Mesothelial cell of epicardium (in vitro differentiated cells): ENCODE data around the gene SLC5A8. TPM values are rescaled to one million over a fixed set of nuclear protein-coding genes. Genes with fewer than 3 reads are reported as not detected.

ENCODE experiments used
- DNase-seq, 2 experiments: peaks; one replicate each; pipeline ENCODE4 v3.0.0; 2021; ENCODE audit warnings: low spot score in 2 of 2; ENCODE audit not compliant: unreplicated experiment in 2 of 2
- H3K27ac Mint-ChIP-seq: 2 replicates; pipeline ENCODE4 v1.8.0; 2021; ENCODE audit warnings: mixed read lengths
- H3K27me3 Mint-ChIP-seq: 2 replicates; pipeline ENCODE4 v1.8.0; 2021; ENCODE audit warnings: low read depth, mixed read lengths
- H3K36me3 Mint-ChIP-seq: 2 replicates; pipeline ENCODE4 v1.8.0; 2021; ENCODE audit warnings: mixed read lengths
- H3K4me1 Mint-ChIP-seq: 2 replicates; pipeline ENCODE4 v1.8.0; 2021; ENCODE audit warnings: mixed read lengths
- H3K4me3 Mint-ChIP-seq: 2 replicates; pipeline ENCODE4 v1.8.0; 2021; ENCODE audit warnings: mild to moderate bottlenecking, moderate library complexity, mixed read lengths
- H3K9me3 Mint-ChIP-seq: 2 replicates; pipeline ENCODE4 v1.8.0; 2021; ENCODE audit warnings: mixed read lengths
- CTCF ChIP-seq: fragments of 200-600 bp; sonication (generic); IDR thresholded peaks from one replicate; pipeline ENCODE4 v1.5.0; 2021; ENCODE audit warnings: antibody characterized with exemption; ENCODE audit not compliant: unreplicated experiment
- total RNA-seq: library from RNA; stranded (reverse); gene quantifications from 3 replicates; pipeline ENCODE4 v1.2.1, GENCODE V29; 2021

The SLC5A8 gene
- total RNA-seq, 1 donor from 2014 or later, result not detected

- no peak for DNase-seq
- TF ChIP-seq CTCF, result no peak
- no peak overlapping the region for H3K4me3 Mint-ChIP-seq
- H3K27ac Mint-ChIP-seq, result no peak overlapping the region
- H3K9me3 Mint-ChIP-seq, result peaks cover 15% of the 10 kb centered on the region
- H3K36me3 Mint-ChIP-seq, result no peaks in the 10 kb centered on the region
- H3K27me3 Mint-ChIP-seq, result peaks cover 20% of the 10 kb centered on the region
- H3K4me1 Mint-ChIP-seq, result no peaks in the 10 kb centered on the region
These were observed 11.3 kb upstream of the SLC5A8 start for GRCh38 chr12:101221301-101221700.

DNA sequence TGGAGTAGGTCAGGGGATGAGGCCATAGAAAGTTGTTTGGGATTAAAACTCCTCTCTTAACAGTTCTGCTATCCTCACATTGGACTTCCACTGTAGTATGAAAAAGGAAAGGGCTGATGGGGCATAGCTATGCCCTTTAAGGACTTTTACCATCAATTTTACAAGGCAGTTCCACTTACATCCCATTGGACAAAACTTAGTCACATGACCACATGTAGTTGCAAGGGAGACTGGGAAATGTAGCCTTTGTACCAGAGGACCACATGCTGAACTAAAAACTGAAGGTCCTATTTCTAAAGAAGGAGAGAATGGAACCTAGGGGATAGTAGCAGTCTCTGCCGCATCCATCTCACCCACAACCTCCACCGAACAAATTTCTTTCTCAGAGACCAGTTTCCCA lies 6.8 kb upstream of the SLC5A8 start:
- no peaks in the 10 kb centered on the region for H3K36me3 Mint-ChIP-seq
- TF ChIP-seq CTCF, result no peak
- peaks cover 11% of the 10 kb centered on the region for H3K27me3 Mint-ChIP-seq
- no peak overlapping the region for H3K27ac Mint-ChIP-seq
- DNase-seq, result no peak
- H3K4me1 Mint-ChIP-seq, result no peaks in the 10 kb centered on the region
- H3K4me3 Mint-ChIP-seq, result no peak overlapping the region
- peaks cover 31% of the 10 kb centered on the region for H3K9me3 Mint-ChIP-seq

DNA sequence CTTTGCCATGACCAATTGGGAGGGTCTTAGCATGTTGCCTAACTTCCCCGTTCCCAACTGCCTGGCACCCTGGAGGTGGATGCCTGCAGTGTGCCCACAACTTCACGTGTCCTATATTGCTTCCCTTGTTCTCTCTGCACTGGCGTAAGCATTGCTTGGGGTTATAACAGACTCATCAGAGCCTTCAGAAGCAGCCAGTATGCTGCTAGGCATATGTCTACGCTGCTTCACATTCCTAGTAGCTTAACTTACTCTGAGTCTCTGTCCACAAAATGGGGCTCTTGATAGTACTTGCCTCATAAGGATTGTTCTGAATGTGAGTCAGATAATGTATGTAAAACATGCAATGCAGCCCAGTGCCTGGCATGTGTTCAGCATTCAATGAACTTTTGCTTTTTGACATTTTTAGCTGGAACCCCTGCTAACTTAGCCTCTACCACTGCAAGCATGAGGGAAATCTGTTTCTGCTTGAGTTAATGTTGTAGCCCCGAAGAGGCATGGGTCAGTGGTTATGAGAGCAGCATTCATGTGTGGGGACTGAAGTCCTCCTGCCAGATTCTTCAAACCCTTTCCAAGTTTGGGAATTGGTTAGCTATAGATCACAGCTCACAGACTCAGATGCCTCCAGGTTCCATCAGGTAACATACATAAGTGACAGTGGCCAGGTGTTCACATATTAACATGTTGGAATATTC lies 2.8 kb downstream of the SLC5A8 start:
- Mint-ChIP-seq H3K4me1 (peaks cover 9% of the 10 kb centered on the region), H3K4me3 (no peak overlapping the region), H3K9me3 (no peaks in the 10 kb centered on the region), H3K36me3 (no peaks in the 10 kb centered on the region), H3K27ac (no peak overlapping the region), H3K27me3 (peaks cover 51% of the 10 kb centered on the region)
- TF ChIP-seq CTCF, result no peak
- DNase-seq, result no peak

GRCh38 chr12:101204602-101205304 lies 5.3 kb downstream of the SLC5A8 start:
- no peak for DNase-seq
- no peak overlapping the region for H3K4me3 Mint-ChIP-seq
- H3K27me3 Mint-ChIP-seq, result peaks cover 30% of the 10 kb centered on the region
- no peaks in the 10 kb centered on the region for H3K9me3 Mint-ChIP-seq
- no peak for TF ChIP-seq CTCF
- H3K27ac Mint-ChIP-seq, result no peak overlapping the region
- peaks cover 9% of the 10 kb centered on the region for H3K4me1 Mint-ChIP-seq
- no peaks in the 10 kb centered on the region for H3K36me3 Mint-ChIP-seq

GRCh38 chr12:101200824-101201223 lies 9.2 kb downstream of the SLC5A8 start:
- TF ChIP-seq CTCF, result no peak
- no peaks in the 10 kb centered on the region for H3K9me3 Mint-ChIP-seq
- no peak overlapping the region for H3K27ac Mint-ChIP-seq
- H3K4me3 Mint-ChIP-seq, result no peak overlapping the region
- no peaks in the 10 kb centered on the region for H3K36me3 Mint-ChIP-seq
- peaks cover 9% of the 10 kb centered on the region for H3K4me1 Mint-ChIP-seq
- DNase-seq, result no peak
- peaks cover 2% of the 10 kb centered on the region for H3K27me3 Mint-ChIP-seq
